HCT116 (cell line): ENCODE data around the gene HOXA2. TPM values are rescaled to one million over a fixed set of nuclear protein-coding genes. Genes with fewer than 3 reads are reported as not detected.

ENCODE experiments used
- ATAC-seq: fragments of 200-7000 bp; cut with Tn5 transposase; 2 replicates; pipeline ENCODE4 v1.9.1; 2020; ENCODE audit warnings: mild to moderate bottlenecking, moderate library complexity
- BruUV-seq: library from RNA; stranded (reverse); fragments of 400-500 nt; replicated peaks from 2 replicates; lab custom pipeline; 2021; lab: Mats Ljungman, UMichigan
- CTCF ChIA-PET: fragments of 300-600 bp; sonication (Branson Sonifier 250); formaldehyde crosslinking; loops from one replicate; lab custom pipeline; 2021; ENCODE audit warnings: antibody characterized with exemption; lab: Charles Lee
- POLR2A ChIA-PET: fragments of 300-600, 350-600 bp; sonication (Branson Sonifier 250); formaldehyde crosslinking; loops from one replicate; lab custom pipeline; 2021; ENCODE audit warnings: antibody characterized with exemption; lab: Charles Lee
- RAD21 ChIA-PET, 2 experiments: fragments of 300-600 bp; sonication (Branson Sonifier 250); formaldehyde crosslinking; loops; one replicate each; lab custom pipeline; 2023; ENCODE audit warnings: low total read pairs in 2 of 2; ENCODE audit not compliant: uncharacterized antibody in 2 of 2, unreplicated experiment in 2 of 2, low non-redundant PET in 1 of 2; lab: Charles Lee
- DNase-seq: peaks from one replicate; pipeline ENCODE4 v3.0.0-alpha.2; 2010; ENCODE audit warnings: low read depth, low spot score
- H2AFZ ChIP-seq: fragments of 200-600 bp; shearing (Covaris generic), sonication (generic); 2 replicates; pipeline ENCODE4 v1.6.1; 2017; ENCODE audit warnings: low read depth, mixed run types, mixed read lengths, antibody characterized with exemption, low read length; ENCODE audit not compliant: poor library complexity, severe bottlenecking
- H3K27ac ChIP-seq: 2 replicates; pipeline ENCODE4 v1.5.1; 2012; ENCODE audit warnings: low read depth, low read length
- H3K27me3 ChIP-seq: fragments of 200-600 bp; sonication (generic); 2 replicates; pipeline ENCODE4 v1.6.1; 2016; ENCODE audit warnings: mixed run types, low read length, mixed read lengths; ENCODE audit not compliant: insufficient read depth
- H3K36me3 ChIP-seq, 2 experiments: fragments of 200-500 bp in 1 of 2; fragments of 200-600 bp in 1 of 2; sonication (Bioruptor generic) in 1 of 2; sonication (generic) in 1 of 2; 2 replicates each; pipeline versions ENCODE4 v1.5.1 to v1.6.1; 2014 to 2016; ENCODE audit warnings: low read length in 2 of 2, inconsistent platforms in 1 of 2, mixed read lengths in 1 of 2, mixed run types in 1 of 2; ENCODE audit not compliant: insufficient read depth in 2 of 2, control insufficient read depth in 1 of 2
- H3K4me1 ChIP-seq, 2 experiments: fragments of 200-600 bp in 1 of 2; sonication (generic) in 1 of 2; 2 replicates each; pipeline versions ENCODE4 v1.5.1 to v1.6.1; 2012 to 2017; ENCODE audit warnings: low read length in 2 of 2, inconsistent platforms in 1 of 2, mild to moderate bottlenecking in 1 of 2, mixed read lengths in 1 of 2, mixed run types in 1 of 2, moderate library complexity in 1 of 2; ENCODE audit not compliant: insufficient read depth in 2 of 2, control insufficient read depth in 1 of 2
- H3K4me2 ChIP-seq: fragments of 200-600 bp; sonication (generic); 2 replicates; pipeline ENCODE4 v1.6.1; 2017; ENCODE audit warnings: mixed run types, low read length, mixed read lengths
- H3K4me3 ChIP-seq, 2 experiments: fragments of 200-600 bp in 1 of 2; sonication (generic) in 1 of 2; replicated peaks in 1 of 2; 2 replicates each; pipeline ENCODE4 v1.5.1; 2011 to 2016; ENCODE audit warnings: low read length in 2 of 2, control low read depth in 1 of 2, low read depth in 1 of 2, mild to moderate bottlenecking in 1 of 2, mixed read lengths in 1 of 2, mixed run types in 1 of 2
- H3K79me2 ChIP-seq: fragments of 200-600 bp; sonication (generic); 2 replicates; pipeline ENCODE4 v1.6.1; 2017; ENCODE audit warnings: mild to moderate bottlenecking, mixed run types, low read length, moderate library complexity, mixed read lengths; ENCODE audit not compliant: insufficient read depth
- H3K9ac ChIP-seq: fragments of 200-600 bp; sonication (generic); 2 replicates; pipeline ENCODE4 v1.6.1; 2016; ENCODE audit warnings: low read length, mixed read lengths
- H3K9me2 ChIP-seq: fragments of 200-600 bp; sonication (generic), shearing (Covaris generic); 2 replicates; pipeline ENCODE4 v1.6.1; 2017; ENCODE audit warnings: mixed run types, mild to moderate bottlenecking, moderate library complexity; ENCODE audit not compliant: insufficient read depth
- H3K9me3 ChIP-seq, 2 experiments: fragments of 200-500 bp in 1 of 2; fragments of 200-600 bp in 1 of 2; sonication (Bioruptor generic) in 1 of 2; sonication (generic) in 1 of 2; 2 replicates each; pipeline ENCODE4 v1.6.1; 2014 to 2017; ENCODE audit warnings: low read length in 2 of 2, mixed read lengths in 2 of 2, inconsistent platforms in 1 of 2, low read depth in 1 of 2, mild to moderate bottlenecking in 1 of 2, mixed run types in 1 of 2, moderate library complexity in 1 of 2; ENCODE audit not compliant: control insufficient read depth in 1 of 2, insufficient read depth in 1 of 2
- H4K20me1 ChIP-seq: fragments of 200-600 bp; sonication (generic), shearing (Covaris generic); 2 replicates; pipeline ENCODE4 v1.6.1; 2017; ENCODE audit warnings: mixed run types, mild to moderate bottlenecking, moderate library complexity; ENCODE audit not compliant: insufficient read depth
- EZH2 ChIP-seq: fragments of 200-600 bp; sonication (generic); IDR thresholded peaks from 2 replicates; pipeline ENCODE4 v1.6.1; 2017; ENCODE audit warnings: antibody characterized with exemption, mixed run types
- EZH2phosphoT487 ChIP-seq: fragments of 200-600 bp; IDR thresholded peaks from 2 replicates; pipeline ENCODE4 v1.6.1; 2018; ENCODE audit warnings: antibody characterized with exemption, borderline replicate concordance
- FOSL1 ChIP-seq: IDR thresholded peaks from 2 replicates; pipeline ENCODE4 v1.6.1; 2012; ENCODE audit warnings: low read depth
- POLR2AphosphoS5 ChIP-seq: IDR thresholded peaks from 2 replicates; pipeline ENCODE4 v1.6.1; 2011; ENCODE audit warnings: mild to moderate bottlenecking, low read depth, low read length, moderate library complexity
- SRF ChIP-seq: IDR thresholded peaks from 2 replicates; pipeline ENCODE4 v1.6.1; 2012; ENCODE audit warnings: low read depth
- TCF7L2 ChIP-seq: IDR thresholded peaks from 2 replicates; pipeline ENCODE4 v1.7.0; 2011; ENCODE audit warnings: borderline replicate concordance, inconsistent platforms; ENCODE audit not compliant: insufficient read depth, insufficient read length; ENCODE audit errors: extremely low read depth
- ZFX ChIP-seq: fragments of 450-650 bp; IDR thresholded peaks from 2 replicates; pipeline ENCODE4 v1.6.1; 2017
- ZNF274 ChIP-seq: fragments of 200-500 bp; sonication (Bioruptor generic); IDR thresholded peaks from 2 replicates; pipeline ENCODE4 v1.6.1; 2014; ENCODE audit warnings: mild to moderate bottlenecking, low read depth, low read length, inconsistent platforms
- intact Hi-C: fragments of 100-400 bp; cut with micrococcal nuclease; formaldehyde crosslinking; loops from 2 replicates; pipeline ENCODE4 v1.10.0; 2022
- total RNA-seq: library from RNA; stranded (reverse); gene quantifications from one replicate; pipeline ENCODE4 v1.2.1, GENCODE V29; 2021; ENCODE audit not compliant: unreplicated experiment
- TF ChIP-seq, protein P1 (sequence below): IDR thresholded peaks from 2 replicates; pipeline ENCODE4 v1.6.1; 2011; ENCODE audit warnings: mild to moderate bottlenecking, low read length, moderate library complexity; ENCODE audit not compliant: insufficient replicate concordance; ENCODE audit errors: extremely low read depth
- TF ChIP-seq, protein P2 (sequence below): IDR thresholded peaks from 2 replicates; pipeline ENCODE4 v1.6.1; 2012
- TF ChIP-seq, protein P3 (sequence below), 3 experiments: fragments of 200-600 bp in 1 of 3; sonication (generic) in 1 of 3; IDR thresholded peaks in 2 of 3; conservative IDR thresholded peaks in 1 of 3; 2 replicates each; pipeline ENCODE4 v1.5.1; 2012 to 2017; ENCODE audit warnings: low read depth in 2 of 3, low read length in 2 of 3, antibody characterized with exemption in 1 of 3, borderline replicate concordance in 1 of 3, control low read depth in 1 of 3, mild to moderate bottlenecking in 1 of 3, mixed read lengths in 1 of 3, mixed run types in 1 of 3, moderate library complexity in 1 of 3; ENCODE audit not compliant: insufficient read depth in 1 of 3
- TF ChIP-seq, protein P4 (sequence below): IDR thresholded peaks from 2 replicates; pipeline ENCODE4 v1.6.1; 2012

The HOXA2 gene
- total RNA-seq, 1 experiment from 2014 or later: 0.57 TPM

DNA sequence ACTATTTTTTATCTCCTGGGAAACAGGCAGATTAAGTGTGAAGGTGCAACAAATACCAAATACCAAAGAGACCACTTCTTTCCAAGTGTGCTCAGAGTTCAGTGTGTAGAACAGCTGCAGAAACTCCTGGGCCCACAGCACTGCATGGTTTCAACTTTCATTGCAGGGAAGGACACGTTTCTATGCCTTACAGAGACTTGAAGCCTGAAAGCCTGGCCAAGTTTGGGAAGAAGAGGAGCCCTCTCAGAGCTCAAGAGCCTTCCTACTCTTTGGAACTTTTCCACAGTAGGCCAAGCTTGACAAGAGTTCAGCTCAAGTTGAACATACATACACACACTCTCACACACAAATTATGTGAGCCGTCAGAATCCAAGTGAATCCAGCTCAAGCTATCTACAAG, 25.6 kb upstream of the HOXA2 start (continued):
- TF ChIP-seq EZH2: no peak
- no peak for TF ChIP-seq ZFX
- no peak for TF ChIP-seq EZH2phosphoT487
- TF ChIP-seq, protein P1, sequence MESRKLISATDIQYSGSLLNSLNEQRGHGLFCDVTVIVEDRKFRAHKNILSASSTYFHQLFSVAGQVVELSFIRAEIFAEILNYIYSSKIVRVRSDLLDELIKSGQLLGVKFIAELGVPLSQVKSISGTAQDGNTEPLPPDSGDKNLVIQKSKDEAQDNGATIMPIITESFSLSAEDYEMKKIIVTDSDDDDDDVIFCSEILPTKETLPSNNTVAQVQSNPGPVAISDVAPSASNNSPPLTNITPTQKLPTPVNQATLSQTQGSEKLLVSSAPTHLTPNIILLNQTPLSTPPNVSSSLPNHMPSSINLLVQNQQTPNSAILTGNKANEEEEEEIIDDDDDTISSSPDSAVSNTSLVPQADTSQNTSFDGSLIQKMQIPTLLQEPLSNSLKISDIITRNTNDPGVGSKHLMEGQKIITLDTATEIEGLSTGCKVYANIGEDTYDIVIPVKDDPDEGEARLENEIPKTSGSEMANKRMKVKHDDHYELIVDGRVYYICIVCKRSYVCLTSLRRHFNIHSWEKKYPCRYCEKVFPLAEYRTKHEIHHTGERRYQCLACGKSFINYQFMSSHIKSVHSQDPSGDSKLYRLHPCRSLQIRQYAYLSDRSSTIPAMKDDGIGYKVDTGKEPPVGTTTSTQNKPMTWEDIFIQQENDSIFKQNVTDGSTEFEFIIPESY: no peak
- TF ChIP-seq, protein P2, sequence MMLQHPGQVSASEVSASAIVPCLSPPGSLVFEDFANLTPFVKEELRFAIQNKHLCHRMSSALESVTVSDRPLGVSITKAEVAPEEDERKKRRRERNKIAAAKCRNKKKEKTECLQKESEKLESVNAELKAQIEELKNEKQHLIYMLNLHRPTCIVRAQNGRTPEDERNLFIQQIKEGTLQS: no peak
- TF ChIP-seq FOSL1: no peak
- no peak for TF ChIP-seq TCF7L2

DNA sequence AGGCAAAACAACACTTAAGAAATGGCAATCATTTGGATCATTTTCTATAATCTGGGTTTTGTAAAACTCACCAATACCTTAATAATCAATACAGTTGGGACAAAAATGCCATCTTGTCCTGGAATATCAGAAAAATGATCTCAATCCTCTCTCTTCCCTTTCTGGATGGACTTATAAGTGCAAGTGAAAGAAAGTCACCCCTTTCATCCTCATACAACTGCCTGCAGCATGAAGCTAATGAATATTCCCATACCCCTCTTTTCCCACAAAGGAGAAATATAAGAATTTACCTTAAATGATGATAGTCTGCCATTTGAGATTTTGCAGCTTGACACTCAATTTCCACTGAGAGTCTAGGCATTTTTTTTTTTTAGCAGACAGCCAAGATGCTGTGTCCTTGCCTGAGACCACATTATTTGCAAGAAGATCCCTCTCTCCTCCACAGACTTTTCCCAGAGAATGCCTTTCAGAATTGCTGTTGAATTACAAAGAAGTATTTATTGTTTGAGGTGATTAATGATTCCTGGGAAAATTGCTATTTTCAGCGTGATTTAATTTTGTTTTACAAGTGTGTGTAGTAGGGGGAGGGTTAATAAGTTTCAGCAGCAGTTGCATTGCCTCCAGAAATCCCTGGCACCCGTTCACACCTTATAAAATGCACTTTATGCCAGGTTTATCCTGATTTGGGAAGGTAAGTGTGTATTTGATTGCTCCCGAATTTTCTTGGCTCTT, 24.3 kb upstream of the HOXA2 start:
- CTCF ChIA-PET: no interaction called here
- Histone ChIP-seq H3K4me1 (peaks cover 26 to 70% of the 10 kb centered on the region in 2 experiments), H3K36me3 (no peaks in the 10 kb centered on the region), H4K20me1 (no peaks in the 10 kb centered on the region), H3K9ac (no peak overlapping the region), H3K79me2 (no peaks in the 10 kb centered on the region), H2AFZ (no peak overlapping the region), H3K27me3 (peaks cover 32% of the 10 kb centered on the region), H3K9me2 (no peaks in the 10 kb centered on the region), H3K9me3 (no peaks in the 10 kb centered on the region), H3K4me3 (no peak overlapping the region), H3K27ac (no peak overlapping the region), H3K4me2 (no peak overlapping the region)
- ATAC-seq (no peak), DNase-seq (no peak)
- RAD21 ChIA-PET: no interaction called here
- intact Hi-C loops: no loop called here
- no TSS peak for BruUV-seq
- POLR2A ChIA-PET: no interaction called here
- TF ChIP-seq FOSL1 (no peak), SRF (no peak), EZH2 (no peak), ZNF274 (no peak), TCF7L2 (no peak), EZH2phosphoT487 (no peak), POLR2AphosphoS5 (no peak)
- TF ChIP-seq, protein P3, sequence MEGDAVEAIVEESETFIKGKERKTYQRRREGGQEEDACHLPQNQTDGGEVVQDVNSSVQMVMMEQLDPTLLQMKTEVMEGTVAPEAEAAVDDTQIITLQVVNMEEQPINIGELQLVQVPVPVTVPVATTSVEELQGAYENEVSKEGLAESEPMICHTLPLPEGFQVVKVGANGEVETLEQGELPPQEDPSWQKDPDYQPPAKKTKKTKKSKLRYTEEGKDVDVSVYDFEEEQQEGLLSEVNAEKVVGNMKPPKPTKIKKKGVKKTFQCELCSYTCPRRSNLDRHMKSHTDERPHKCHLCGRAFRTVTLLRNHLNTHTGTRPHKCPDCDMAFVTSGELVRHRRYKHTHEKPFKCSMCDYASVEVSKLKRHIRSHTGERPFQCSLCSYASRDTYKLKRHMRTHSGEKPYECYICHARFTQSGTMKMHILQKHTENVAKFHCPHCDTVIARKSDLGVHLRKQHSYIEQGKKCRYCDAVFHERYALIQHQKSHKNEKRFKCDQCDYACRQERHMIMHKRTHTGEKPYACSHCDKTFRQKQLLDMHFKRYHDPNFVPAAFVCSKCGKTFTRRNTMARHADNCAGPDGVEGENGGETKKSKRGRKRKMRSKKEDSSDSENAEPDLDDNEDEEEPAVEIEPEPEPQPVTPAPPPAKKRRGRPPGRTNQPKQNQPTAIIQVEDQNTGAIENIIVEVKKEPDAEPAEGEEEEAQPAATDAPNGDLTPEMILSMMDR (IDR thresholded peaks at IDR 0.05 in 2 of 3, conservative IDR thresholded peaks at IDR 0.05 in 1 of 3; ENCODE audit: borderline replicate concordance in 1 of 3, insufficient read depth in 1 of 3, low read depth in 2 of 3, low read length in 2 of 3): no peak
- TF ChIP-seq, protein P1: no peak
- TF ChIP-seq, protein P4, sequence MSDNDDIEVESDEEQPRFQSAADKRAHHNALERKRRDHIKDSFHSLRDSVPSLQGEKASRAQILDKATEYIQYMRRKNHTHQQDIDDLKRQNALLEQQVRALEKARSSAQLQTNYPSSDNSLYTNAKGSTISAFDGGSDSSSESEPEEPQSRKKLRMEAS: no peak
